NCI-H187 (cell line): ENCODE results near the gene GATA6.
"Not testable (repeated sequence)": the region's sequence is repeated elsewhere in the genome, so short reads cannot be mapped to it uniquely, and the experiment has no call there.

Source experiments
- DNase-seq, 2 experiments: peaks; one replicate each; lab custom pipeline; 2025; lab: John Stamatoyannopoulos, UW

GATA6 gene

DNA sequence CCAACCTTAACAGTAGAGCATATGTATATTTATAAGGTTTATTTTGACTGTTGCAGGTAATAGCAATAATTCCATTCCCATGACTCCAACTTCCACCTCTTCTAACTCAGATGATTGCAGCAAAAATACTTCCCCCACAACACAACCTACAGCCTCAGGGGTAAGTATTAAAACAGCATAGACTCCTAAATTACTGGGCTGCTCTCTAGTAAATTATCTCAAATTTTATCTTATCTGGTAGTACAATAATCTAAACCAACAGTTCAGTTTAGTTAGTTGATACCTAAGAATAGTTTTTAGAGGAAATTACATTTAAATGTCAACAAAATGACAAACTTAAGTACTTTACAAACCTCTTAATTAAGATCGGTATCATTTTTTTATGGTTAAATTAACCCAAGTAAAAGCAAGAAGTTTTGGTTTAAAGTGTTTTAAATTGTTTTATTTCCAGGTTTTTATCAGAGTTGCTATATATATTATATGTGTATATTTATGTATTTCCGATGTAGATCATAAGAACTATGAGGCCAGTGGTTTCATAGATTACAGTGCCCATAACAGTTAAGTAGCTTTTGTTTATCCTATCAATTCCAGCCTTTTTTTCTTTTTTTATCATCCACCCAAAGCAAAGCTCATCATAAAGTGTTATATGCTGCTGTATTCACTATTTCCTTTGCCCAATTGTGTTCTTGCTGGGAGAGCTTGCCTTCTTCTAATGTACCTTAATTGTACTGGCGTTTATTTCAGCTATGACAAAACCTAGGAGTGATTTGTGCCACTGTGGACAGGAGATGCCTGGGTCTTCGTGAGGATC lies 13.7 kb downstream of the GATA6 start:
- no peak for DNase-seq

GRCh38 chr18:22183698-22184170 lies 14.3 kb downstream of the GATA6 start:
- DNase-seq = no peak

DNA sequence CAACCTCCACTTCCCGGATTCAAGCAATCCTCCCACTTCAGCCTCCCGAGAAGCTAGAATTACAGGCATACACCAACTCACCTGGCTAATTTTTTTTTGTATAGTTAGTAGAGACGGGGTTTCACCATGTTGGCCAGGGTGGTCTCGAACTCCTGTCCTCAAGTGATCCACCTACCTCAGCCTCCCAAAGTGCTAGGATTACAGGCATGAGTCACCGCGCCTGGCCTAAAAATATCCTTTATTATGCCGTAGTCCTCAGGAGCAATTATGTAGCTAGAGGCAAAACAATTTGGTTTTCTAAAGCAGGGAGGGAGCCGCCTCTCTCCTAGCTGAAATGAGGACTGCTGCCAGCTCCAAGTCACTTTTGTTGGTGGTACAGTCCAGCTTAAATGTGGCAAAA lies 15.2 kb downstream of the GATA6 start:
- DNase-seq = not testable (repeated sequence)

DNA sequence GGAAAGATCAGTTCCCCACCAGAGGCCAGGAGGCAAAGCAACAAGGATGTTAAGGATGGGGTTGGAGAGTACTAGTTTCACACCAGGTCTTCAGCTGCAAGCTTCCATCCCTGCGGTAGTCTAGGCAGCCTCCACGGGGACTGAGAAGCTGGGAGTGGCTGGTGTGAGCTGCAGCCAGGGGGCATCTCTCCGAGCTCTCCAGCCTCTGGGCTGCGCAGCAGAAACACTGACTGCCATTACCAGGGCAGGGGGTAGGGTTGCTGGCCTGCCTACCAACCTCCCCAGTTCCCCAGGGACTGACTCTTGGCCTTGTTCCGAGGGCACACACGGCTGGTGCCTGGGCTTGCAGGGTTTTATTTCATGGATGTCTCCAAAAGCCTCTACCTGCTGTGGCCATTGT lies 15.9 kb downstream of the GATA6 start:
- peak in 1 of 2 experiments; percentile 4 for DNase-seq

DNA sequence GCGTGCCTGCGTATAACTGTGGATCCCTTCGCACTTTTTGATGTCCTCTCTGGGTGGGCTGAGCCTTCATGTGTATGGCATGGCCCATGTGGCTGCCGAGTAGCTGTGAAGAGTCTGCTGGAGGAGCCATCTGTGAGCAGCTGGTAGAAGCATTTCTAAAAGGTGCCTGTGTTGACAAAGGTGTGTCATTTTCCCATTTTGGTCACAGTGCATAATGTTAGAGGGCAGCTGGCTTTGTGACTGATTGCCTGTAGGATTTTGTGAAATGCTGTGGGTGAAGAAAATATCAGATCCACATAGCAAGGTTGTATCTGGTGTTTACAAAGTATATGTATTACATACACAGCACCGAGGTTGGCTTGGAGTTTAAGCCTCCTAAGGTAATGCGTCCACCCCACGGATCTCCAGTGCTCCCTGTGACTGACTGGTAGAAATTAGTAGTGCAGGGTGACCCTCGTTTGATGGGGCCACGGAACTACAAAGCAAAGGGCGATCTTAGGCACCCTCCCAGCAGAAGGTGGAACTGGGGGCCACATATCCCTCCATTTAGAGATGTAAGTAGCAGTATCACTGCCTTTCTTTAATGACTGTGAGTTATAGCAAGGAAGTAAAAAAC lies 16.5 kb downstream of the GATA6 start:
- peak in 1 of 2 experiments; percentile 18 for DNase-seq

- no peak for DNase-seq
These were observed 17.1 kb downstream of the GATA6 start for GRCh38 chr18:22186484-22186971.

- no peak for DNase-seq
These were observed 19.3 kb downstream of the GATA6 start for GRCh38 chr18:22188559-22189267.

GRCh38 chr18:22189449-22190166 lies 20.2 kb downstream of the GATA6 start:
- DNase-seq = no peak

DNA sequence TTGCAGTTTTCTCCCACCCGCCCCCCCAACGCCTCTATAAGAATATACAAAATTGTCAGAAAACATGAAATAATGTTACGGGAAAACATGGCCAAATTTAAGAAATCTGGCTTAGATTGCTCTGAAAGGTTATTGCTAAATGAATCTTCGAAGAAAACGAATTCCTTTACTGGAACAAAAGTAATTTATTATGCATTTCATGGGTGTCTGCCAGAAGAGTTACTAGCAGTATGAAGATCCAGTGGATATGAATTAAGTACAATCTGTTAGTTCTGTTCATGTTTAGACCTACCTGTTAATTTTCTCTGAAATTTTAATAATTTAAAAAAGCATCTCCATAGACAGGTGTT lies 21.9 kb downstream of the GATA6 start:
- no peak for DNase-seq

DNA sequence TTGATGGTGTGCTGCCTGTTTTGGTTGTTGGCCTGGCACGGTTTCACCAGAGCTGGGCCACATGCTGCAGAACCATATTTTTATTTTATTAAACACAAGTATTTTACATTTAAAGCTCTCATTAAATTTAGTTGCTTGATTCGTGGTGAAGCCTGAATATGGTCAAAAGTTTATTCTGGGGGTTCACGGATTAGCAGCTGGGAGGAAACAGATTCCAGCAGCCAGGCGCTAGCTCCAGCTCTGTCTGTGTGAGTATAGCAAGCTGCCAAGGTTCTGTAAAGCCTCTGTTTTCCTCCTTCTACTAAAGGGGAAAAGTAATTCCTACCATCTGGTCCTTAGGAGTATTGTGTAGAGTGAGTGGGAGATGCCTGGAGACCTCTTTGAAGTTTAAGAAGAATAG lies 22.5 kb downstream of the GATA6 start:
- DNase-seq = no peak

- DNase-seq = no peak
These were observed 24.1 kb downstream of the GATA6 start for GRCh38 chr18:22193466-22193865.

DNA sequence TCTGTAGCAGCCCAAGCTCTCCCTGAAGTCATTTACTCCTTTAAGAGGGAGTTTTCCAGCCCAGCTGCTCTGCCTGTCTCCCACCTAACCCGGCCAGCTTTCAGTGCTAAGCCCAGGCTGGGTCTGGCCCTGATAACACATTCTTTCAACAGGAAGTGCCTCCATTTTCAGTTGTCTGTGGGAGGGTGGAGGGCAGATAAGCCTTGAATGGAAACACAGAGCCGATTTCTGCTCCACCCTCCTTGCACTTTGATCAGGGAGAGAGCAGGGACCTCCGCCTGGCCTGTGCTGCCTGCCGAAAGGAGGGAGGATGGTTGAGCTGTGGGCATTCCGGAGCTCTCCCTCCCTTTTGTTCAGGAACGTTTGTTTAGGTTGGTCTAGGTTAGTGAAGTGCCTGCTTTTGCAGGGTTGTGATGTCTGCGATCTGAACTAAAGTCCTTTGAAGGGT lies 24.8 kb downstream of the GATA6 start:
- DNase-seq = no peak

GRCh38 chr18:22195052-22195451 lies 25.7 kb downstream of the GATA6 start:
- DNase-seq = no peak

GRCh38 chr18:22196943-22197342 lies 27.6 kb downstream of the GATA6 start:
- not testable (repeated sequence) for DNase-seq

DNA sequence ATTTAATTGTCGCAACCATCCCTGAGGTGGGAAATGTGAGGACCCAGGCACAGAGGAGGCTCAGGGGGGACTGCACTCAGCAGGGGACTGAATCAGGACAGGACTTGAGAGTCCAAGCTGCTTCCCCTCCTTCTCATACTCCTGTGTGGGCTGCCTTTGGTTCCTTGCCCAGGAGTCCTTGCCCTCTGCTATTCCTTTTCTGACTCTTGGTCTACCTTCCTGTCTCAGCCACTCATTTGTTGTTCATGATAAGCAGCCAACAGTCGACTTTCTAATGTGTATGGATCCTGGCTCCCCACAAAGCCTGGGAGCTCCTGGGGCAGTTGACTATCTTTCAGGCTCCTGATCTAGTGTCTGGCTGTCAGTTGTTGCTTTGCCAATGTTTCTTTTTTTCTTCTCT lies 28.3 kb downstream of the GATA6 start:
- DNase-seq = no peak

- no peak for DNase-seq
These were observed 28.8 kb downstream of the GATA6 start for GRCh38 chr18:22198163-22198562.

DNA sequence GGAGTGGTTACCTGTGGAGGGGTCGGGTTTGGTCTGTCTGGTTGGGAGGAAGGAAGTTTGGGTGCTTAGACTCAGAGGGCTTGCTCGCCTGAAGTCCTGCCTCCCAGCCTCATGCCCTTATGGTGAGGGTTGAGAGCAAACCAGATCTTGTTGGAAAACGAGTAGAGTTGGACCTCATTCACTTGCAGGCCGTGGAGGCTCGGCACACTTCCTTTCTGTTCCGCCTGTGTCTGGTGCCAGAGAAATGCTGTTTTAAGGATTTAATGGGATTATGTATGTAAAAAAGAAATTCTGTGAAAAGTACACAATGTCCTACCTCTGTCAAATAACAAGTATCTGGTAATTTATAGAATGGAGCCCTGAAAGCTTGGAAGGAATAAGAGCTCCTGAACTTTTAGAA lies 29.6 kb downstream of the GATA6 start:
- DNase-seq = no peak

- no peak for DNase-seq
These were observed 31.3 kb downstream of the GATA6 start for GRCh38 chr18:22200611-22201225.

- DNase-seq = no peak
These were observed 33.6 kb downstream of the GATA6 start for GRCh38 chr18:22203035-22203434.

DNA sequence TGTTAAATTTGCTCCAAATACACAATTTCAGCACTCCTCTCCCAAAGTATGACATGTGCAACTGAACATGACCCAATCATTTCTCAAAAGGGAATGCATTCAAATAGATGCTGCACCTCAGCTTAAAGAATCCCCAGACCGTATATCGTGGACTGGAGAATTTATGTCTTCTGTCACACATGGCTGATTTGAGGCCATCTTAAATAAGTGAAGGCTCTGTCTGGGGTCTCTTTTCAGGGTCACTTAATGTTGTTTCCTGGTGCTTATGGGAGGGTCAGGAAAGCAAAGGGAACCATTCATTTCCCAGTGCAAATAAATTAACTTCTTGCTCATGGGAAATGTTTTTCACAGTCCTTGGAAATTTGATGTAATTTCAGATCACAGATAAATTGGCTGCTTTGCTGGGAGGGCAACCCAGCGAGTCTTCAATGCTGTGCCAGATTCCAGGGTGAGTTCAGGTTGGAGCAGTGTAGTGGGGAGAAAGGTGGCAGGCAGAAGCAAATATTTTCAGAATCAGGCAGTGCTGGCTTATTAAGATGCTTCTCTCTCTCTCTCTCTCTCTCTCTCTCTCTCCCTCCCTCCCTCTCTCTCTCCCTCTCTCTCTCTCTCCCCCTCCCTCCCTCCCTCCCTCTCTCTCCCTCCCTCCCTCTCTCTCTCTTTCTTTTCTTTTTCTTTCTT lies 34.3 kb downstream of the GATA6 start:
- DNase-seq = no peak

DNA sequence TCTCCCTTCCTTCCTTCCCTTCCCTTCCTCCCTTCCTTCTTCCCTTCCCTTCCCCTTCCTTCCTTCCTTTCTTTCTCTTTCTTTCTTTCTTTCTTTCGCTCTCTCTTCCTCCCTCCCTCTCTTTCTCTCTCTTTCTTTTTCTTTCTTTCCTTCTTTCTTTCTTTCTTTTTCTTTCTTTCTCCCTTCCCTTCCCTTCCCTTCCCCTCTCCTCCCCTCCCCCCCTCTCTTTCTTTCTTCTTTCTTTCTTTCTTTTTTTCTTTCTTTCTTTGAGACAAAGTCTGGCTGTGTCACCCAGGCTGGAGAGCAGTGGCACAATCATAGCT lies 34.8 kb downstream of the GATA6 start:
- no peak for DNase-seq
